ENCODE measurements around the gene ACP2. TPM values are rescaled to one million over a fixed set of nuclear protein-coding genes. Genes with fewer than 3 reads are reported as not detected.

Gene ACP2
- total RNA-seq, 1 donor from 2014 or later = 42.2 TPM

DNA sequence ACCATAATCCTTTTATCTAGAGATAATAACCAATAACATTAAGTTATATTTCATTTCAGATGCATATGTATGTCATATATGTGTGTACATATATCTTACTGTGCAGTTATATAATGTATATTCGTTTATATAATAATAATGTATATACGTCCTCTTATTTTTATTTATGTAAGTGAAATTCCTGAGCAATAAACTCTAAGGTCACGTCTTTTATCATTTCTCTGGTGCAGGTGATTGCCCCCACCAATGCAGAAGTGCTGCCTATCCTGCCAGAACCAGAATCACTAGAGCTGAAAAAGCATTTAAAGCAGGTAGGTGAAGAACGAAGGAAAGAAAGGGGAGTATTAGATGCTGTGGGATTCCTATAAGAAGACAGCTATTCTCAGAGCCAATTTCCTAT lies 30.2 kb upstream of the ACP2 start:
- no peaks in the 10 kb centered on the region for H3K9me3 Mint-ChIP-seq
- no peak overlapping the region for H3K4me3 Mint-ChIP-seq
- H3K36me3 Mint-ChIP-seq = peaks cover 16% of the 10 kb centered on the region
- H3K4me1 Mint-ChIP-seq (ENCODE audit: unreplicated experiment) = no peaks in the 10 kb centered on the region
- TF ChIP-seq, protein P1, sequence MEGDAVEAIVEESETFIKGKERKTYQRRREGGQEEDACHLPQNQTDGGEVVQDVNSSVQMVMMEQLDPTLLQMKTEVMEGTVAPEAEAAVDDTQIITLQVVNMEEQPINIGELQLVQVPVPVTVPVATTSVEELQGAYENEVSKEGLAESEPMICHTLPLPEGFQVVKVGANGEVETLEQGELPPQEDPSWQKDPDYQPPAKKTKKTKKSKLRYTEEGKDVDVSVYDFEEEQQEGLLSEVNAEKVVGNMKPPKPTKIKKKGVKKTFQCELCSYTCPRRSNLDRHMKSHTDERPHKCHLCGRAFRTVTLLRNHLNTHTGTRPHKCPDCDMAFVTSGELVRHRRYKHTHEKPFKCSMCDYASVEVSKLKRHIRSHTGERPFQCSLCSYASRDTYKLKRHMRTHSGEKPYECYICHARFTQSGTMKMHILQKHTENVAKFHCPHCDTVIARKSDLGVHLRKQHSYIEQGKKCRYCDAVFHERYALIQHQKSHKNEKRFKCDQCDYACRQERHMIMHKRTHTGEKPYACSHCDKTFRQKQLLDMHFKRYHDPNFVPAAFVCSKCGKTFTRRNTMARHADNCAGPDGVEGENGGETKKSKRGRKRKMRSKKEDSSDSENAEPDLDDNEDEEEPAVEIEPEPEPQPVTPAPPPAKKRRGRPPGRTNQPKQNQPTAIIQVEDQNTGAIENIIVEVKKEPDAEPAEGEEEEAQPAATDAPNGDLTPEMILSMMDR (conservative IDR thresholded peaks at IDR 0.05) = no peak
- DNase-seq (ENCODE audit: extremely low spot score, unreplicated experiment) = no peak
- no peaks in the 10 kb centered on the region for H3K27me3 Mint-ChIP-seq
- H3K27ac Mint-ChIP-seq = no peak overlapping the region

DNA sequence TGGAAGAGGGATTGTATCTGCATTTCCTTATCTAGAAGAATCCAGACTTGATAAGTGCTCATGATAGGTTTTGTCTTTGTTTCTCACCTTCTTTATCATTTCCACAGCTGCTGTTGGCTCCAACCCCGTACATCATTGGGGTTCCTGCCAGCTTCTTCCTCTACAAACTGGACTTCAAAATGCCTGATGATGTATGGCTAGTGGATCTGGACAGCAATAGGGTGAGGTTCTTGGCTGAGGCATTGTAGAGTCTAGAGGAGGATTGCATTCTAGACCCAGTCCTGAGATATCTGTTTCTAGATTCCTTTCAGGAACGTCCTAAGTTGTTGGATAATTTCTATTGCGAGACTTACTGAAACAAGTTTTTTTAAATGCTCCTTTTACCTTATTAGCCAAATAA lies 29.4 kb upstream of the ACP2 start:
- Mint-ChIP-seq H3K9me3 (no peaks in the 10 kb centered on the region), H3K36me3 (peaks cover 16% of the 10 kb centered on the region), H3K4me1 (ENCODE audit: unreplicated experiment) (no peaks in the 10 kb centered on the region), H3K27me3 (no peaks in the 10 kb centered on the region), H3K27ac (no peak overlapping the region), H3K4me3 (no peak overlapping the region)
- no peak for DNase-seq (ENCODE audit: extremely low spot score, unreplicated experiment)
- TF ChIP-seq, protein P1 (conservative IDR thresholded peaks at IDR 0.05) = no peak

- Mint-ChIP-seq H3K4me1 (ENCODE audit: unreplicated experiment) (peaks cover 9% of the 10 kb centered on the region), H3K4me3 (no peak overlapping the region), H3K27ac (no peak overlapping the region), H3K9me3 (no peaks in the 10 kb centered on the region), H3K27me3 (no peaks in the 10 kb centered on the region), H3K36me3 (peaks cover 11% of the 10 kb centered on the region)
- TF ChIP-seq, protein P1 (conservative IDR thresholded peaks at IDR 0.05) = no peak
- DNase-seq (ENCODE audit: extremely low spot score, unreplicated experiment) = no peak
Observed at GRCh38 chr11:47276923-47277322, 28.3 kb upstream of the ACP2 start.

GRCh38 chr11:47274495-47275235 lies 26.1 kb upstream of the ACP2 start:
- no peak overlapping the region for H3K27ac Mint-ChIP-seq
- H3K9me3 Mint-ChIP-seq = no peaks in the 10 kb centered on the region
- H3K4me1 Mint-ChIP-seq (ENCODE audit: unreplicated experiment) = peaks cover 21% of the 10 kb centered on the region
- H3K4me3 Mint-ChIP-seq = no peak overlapping the region
- no peak for DNase-seq (ENCODE audit: extremely low spot score, unreplicated experiment)
- H3K36me3 Mint-ChIP-seq = peaks cover 5% of the 10 kb centered on the region
- H3K27me3 Mint-ChIP-seq = no peaks in the 10 kb centered on the region
- TF ChIP-seq, protein P1 (conservative IDR thresholded peaks at IDR 0.05) = no peak

- H3K27me3 Mint-ChIP-seq = no peaks in the 10 kb centered on the region
- no peaks in the 10 kb centered on the region for H3K9me3 Mint-ChIP-seq
- TF ChIP-seq, protein P1 (conservative IDR thresholded peaks at IDR 0.05) = no peak
- peaks cover 37% of the 10 kb centered on the region for H3K4me1 Mint-ChIP-seq (ENCODE audit: unreplicated experiment)
- DNase-seq (ENCODE audit: extremely low spot score, unreplicated experiment) = no peak
- no peak overlapping the region for H3K4me3 Mint-ChIP-seq
- no peak overlapping the region for H3K27ac Mint-ChIP-seq
- H3K36me3 Mint-ChIP-seq = no peaks in the 10 kb centered on the region
Observed at GRCh38 chr11:47272706-47273105, 24.1 kb upstream of the ACP2 start.

All from type B pancreatic cell (in vitro differentiated cells).